ENCODE results near the gene APOBEC3C.
"Not testable (repeated sequence)": the region's sequence is repeated elsewhere in the genome, so short reads cannot be mapped to it uniquely, and the experiment has no call there.

APOBEC3C gene

DNA sequence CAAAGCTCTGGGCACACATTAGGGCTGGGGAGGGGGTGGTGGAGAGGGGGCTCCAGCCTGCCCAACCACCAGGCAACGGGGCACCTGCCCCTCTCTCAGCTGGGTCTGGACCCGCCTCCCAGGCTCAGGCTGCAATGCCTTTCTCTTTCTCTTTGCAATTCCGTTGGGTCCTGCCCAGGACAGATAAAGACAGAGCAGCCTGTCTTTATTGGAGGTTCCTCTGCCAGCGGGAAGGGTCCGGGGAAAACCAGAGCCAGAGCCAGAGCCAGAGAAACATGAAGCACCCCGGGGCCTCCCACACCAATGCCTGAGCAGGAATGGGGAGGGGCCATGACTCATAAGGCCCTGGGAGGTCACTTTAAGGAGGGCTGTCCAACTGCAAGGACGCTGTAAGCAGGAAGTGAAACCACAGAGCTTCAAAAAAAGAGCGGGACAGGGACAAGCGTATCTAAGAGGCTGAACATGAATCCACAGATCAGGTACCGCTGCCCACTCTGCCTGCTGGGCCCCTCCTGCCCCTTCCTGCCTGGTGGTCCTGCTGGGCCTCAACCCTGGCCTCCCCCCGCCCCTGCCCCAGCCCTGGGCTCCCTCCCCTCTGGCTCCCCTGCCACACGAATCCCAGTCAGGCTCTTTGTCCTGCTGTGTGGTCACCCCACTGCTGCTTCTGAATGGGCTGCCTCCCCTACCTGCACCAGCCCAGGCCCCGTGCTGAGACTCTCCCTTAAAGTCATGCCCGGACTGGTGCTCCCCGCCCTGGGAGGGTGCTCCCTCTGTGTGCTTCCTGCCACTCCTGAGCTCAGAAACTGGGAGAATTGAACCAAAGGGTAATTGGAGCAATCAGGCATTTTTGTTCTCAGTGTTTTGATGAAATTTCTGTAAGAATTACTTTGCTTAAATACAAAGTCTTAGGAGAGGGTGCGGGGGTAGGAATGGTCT is 31.8 kb upstream of the APOBEC3C start, which contains the start of gene APOBEC3B:
Gene APOBEC3B (plus strand): TSS at position 356 of the 936 bp plus-strand sequence. CDS start 107 bp downstream, at position 463.
- peak; percentile 27 to 45 for DNase-seq (ENCODE audit: extremely low read depth in 1 of 2, low read depth in 1 of 2)

DNA sequence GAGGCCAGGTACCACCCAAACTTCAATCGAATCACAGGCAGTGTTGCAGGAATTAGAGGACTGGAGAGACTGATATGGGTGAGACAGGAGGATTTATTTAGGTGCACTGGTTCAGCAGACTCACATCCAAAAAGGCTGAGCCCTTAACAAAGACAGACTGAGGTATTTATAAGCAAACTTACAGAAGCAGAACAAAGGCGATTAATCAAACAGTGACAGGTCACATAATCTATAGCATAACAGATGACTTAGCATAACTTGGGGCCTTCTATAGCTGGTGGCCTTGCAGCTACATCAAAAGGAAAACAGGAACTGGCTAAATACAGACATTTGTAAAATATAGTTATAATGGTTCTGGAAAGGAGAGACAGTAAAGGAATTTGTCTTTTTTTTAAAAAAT is 29.8 kb upstream of the APOBEC3C start:
- no peak for DNase-seq (ENCODE audit: extremely low read depth in 1 of 2, low read depth in 1 of 2)

DNA sequence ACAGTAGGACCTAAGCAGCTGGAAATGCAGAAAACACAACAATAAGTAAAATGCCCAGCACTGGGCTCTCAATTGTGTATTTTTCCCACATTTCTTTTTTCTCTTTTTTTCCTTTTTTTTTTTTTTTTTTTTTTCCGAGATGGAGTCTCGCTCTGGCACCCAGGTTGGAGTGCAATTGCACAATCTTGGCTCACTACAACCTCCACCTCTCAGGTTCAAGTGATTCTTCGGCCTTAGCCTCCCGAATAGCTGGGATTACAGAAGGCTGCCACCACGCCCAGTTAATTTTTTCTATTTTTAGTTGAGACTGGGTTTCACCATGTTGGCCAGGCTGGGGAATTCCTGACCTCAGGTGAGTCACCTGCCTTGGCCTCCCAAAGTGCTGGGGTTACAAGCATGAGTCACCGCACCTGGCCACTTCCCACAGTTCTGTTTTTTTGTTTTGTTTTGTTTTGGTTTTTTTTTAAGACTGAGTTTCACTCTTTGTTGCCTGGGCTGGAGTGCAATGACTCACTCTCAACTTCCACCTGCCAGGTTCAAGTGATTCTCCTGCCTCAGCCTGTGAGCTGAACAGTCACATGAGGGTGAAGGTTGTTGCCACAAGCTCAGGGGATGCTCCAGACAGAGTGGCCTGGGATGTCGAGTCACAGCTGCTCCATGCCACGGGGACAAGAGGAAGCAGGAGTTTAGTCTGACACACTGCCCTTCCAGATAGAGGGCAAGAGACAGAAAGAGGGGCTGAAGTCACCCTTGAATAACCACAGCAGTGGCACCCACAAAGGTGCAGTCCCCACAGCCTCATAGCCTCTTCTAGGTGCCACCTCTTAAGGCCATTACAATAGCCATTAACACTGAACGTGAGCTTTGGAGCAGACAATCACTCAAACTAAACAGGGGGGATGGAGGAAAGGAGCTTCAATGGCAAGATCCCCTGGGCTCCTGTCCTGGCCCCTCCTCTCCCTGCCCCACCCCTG is 29.0 kb upstream of the APOBEC3C start:
- DNase-seq (ENCODE audit: extremely low read depth in 1 of 2, low read depth in 1 of 2): peak; percentile 42 to 60

DNA sequence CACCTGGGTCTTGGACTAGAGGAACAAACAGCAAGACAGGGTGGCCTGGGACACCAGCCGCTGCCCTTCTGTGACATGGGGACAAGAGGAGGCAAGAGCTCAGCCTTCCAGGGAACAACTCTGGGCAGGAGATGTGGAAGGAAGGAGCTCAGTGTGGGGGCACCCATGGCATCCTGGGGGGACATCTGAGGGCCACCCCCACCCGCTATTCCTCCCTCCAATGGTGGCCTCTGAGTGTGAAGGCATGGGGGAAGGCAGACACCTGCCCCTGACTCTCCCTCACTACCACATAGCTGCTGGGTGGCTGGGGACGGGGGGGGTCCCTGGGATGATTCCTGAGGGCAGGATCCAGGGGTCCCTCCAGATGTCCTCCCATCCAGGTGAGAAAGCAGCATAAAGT is 27.4 kb upstream of the APOBEC3C start:
- no peak for DNase-seq (ENCODE audit: extremely low read depth in 1 of 2, low read depth in 1 of 2)

DNA sequence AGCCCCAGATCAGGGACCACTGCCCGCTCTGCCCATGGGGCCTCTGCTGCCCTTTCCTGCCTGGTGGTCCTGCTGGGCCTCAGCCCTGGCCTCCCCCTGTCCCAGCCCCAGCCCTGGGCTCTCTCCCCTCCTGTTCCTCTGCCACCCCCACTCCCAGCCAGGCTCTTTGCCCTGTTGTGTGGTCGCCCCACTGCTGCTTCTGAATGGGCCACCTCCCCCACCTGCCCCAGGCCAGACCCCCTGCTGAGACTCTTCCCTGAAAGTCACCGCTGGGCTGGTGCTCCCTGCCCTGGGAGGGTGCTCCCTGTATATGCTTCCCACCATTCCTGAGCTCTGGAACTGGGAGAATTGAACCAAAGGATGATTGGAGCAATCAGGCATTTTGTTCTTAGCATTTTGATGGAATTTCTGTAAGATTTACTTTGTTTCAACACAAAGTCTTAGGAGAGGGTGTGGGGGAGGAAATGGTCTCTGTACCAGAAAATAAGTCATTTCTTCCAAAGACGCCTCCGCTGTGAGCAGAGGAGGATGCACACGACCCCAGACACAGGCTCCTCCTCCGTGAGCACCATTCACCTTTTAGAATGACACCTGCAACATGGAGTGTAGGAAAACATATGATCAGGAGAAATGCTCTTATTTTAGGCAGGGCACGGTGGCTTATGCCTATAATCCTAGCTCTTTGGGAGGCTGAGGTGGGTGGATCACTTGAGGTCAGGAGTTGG is 26.7 kb upstream of the APOBEC3C start:
- DNase-seq (ENCODE audit: extremely low read depth in 1 of 2, low read depth in 1 of 2): no peak

DNA sequence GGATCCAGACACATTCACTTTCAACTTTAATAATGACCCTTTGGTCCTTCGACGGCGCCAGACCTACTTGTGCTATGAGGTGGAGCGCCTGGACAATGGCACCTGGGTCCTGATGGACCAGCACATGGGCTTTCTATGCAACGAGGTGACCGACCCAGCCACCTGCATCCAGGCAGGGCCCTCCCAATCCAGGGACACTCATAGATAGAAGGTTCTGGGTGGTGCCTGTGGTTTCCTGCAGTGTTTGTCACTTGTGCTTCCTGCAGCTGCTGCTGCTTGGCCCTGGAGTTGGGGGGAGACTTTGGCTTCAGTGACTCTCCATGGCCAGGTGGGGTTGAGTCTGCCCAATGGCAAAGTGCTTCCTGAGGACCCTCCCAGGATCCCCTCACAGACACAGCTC is 24.6 kb upstream of the APOBEC3C start:
- DNase-seq (ENCODE audit: extremely low read depth in 1 of 2, low read depth in 1 of 2): no peak

DNA sequence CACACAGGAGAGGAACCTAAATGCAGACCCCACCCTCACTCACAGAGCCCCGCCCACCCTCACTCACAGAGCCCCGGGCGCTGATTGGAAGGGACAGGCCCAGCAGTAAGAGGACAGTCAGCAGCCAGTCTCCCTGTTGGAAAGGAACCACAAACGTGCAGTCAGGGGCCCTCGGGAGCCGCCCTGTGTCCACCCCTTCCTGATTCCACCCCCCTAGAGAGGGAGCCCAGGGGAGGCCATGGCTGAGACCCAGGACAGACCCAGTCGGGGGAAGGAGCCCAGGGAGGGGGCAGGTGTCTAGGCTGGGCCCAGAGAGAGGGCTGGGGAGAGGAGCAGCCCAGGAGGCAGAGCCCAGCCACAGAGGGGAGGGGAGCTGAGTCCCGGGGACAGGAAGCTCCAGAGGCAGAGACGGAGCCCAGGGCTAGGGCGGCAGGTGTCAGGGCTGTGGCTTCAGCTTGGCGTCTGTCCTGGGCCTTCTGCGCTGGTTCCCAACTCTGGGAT is 21.1 kb upstream of the APOBEC3C start:
- not testable (repeated sequence) for DNase-seq (ENCODE audit: extremely low read depth in 1 of 2, low read depth in 1 of 2)

DNA sequence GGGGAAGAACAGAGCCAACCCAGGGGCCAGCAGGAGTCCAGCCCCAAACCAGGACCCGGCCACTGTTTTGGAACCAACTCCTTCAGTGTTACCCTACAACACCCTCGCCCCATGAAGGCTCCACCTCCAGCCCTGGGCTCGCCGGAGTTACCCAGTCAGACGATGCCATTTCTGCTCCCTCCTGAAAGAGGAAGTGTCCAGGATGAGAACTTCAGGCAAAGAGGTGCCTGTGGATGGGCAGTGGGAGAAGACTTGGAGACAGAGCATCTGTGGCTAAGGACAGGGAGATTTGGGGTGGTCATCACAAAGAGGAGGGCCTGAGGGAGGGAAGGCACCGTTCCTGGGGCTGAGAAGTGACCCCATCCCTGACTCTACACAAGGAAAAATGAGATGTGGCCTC is 18.0 kb upstream of the APOBEC3C start:
- no peak for DNase-seq (ENCODE audit: extremely low read depth in 1 of 2, low read depth in 1 of 2)

DNA sequence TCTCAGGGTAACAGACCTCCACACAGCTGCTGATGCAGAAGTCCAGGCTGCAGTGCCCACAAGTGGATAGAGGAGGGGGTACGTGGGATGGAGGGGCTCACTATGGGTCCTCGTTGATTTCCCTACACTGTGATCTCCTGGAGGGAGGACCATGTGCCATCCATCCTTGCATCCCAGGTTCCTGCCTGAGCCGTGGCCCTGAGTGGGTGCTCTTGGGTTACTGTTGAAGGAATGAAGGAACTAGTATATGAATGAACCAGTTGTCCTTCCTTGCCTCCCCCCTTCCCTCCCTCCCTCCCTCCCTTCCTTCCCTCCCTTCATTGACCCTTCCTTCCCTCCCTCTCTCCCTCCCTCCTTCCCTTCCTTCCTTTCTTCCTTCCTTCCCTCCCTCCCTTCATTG is 16.5 kb upstream of the APOBEC3C start:
- no peak for DNase-seq (ENCODE audit: extremely low read depth in 1 of 2, low read depth in 1 of 2)

DNA sequence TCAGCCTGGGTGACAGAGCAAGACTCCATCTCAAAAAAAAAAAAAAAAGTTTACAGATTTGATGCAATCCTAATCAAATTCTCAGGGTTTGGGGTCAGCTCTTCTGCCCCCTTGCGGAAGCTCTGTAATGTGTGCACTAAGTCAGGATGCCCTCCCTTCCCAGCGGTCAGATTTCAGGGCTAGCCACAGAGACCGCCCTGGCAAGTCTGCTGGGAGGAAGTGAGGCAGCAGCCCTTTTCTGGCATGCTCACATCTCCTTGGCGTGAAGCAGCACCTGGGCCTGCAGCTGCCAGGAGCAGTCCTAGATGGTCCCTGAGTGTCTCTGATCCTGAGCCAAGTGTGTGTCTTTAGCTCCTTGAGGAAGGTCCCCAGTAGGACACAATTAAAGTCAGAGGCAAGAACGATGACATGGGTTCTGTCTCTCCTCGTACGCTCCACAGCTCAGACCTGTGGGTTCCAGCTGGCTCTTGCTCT is 10.9 kb upstream of the APOBEC3C start:
- DNase-seq (ENCODE audit: extremely low read depth in 1 of 2, low read depth in 1 of 2): peak; percentile 40 to 46

DNA sequence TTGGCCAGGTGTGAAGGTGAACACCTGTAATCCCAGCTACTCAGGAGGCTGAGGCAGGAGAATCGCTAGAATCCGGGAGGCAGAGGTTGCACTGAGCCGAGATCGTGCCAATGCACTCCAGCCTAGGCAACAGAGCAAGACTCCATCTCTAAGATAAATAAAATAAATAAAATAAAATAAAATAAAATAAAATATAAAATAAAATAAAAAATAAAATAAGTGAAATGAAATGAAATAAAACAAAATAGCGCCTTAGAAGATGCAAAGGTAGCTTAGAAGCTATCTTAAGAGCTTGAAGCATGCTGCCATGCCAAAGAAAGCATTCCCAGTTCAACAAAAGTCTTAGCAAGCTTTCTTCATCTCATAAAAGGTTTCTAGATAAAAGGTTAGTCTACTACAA is 6.9 kb upstream of the APOBEC3C start:
- no peak for DNase-seq (ENCODE audit: extremely low read depth in 1 of 2, low read depth in 1 of 2)

DNA sequence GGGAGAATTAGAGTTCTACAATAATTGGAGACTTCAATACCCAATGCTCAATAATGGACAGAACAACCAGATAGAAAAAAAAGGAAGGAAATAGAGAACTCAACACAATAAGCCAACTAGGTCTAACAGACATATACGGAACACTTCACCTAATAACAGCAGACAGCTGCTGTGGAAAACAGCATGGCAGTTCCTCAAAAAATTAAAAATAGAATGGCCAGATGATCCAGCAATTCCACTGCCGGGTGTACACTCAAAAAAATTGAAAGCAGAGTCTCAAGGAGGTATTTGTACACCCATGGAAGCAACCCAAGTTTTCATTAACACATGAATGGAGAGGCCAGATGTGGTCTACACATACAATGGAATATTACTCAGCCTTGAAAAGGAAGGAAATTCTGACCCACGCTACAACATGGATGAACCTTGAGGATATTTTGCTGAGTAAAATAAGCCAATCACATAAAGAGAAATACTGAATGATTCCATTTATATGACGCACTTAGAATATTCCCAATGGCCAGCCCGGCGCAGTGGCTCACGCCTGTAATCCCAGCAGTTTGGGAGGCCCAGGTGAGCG is 5.7 kb upstream of the APOBEC3C start:
- not testable (repeated sequence) for DNase-seq (ENCODE audit: extremely low read depth in 1 of 2, low read depth in 1 of 2)

DNA sequence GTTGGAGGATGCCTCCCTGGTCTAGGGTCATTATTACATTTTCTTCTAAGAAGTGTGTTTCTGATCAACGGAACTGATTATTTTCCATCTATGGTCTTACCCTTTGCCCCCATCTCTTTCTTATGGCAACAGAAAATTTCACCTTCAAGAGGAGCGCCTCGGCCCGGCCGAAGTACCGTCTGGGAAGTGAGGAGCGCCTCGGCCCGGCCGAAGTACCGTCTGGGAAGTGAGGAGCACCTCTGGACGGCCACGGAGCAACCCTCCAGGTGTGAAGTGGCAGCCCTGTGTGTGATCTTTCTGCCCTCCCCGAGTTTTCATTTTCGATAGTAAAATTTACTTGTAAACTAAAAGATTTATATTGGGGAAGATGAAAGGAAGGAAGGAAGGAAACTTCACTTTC is 3.1 kb upstream of the APOBEC3C start:
- no peak for DNase-seq (ENCODE audit: extremely low read depth in 1 of 2, low read depth in 1 of 2)

DNA sequence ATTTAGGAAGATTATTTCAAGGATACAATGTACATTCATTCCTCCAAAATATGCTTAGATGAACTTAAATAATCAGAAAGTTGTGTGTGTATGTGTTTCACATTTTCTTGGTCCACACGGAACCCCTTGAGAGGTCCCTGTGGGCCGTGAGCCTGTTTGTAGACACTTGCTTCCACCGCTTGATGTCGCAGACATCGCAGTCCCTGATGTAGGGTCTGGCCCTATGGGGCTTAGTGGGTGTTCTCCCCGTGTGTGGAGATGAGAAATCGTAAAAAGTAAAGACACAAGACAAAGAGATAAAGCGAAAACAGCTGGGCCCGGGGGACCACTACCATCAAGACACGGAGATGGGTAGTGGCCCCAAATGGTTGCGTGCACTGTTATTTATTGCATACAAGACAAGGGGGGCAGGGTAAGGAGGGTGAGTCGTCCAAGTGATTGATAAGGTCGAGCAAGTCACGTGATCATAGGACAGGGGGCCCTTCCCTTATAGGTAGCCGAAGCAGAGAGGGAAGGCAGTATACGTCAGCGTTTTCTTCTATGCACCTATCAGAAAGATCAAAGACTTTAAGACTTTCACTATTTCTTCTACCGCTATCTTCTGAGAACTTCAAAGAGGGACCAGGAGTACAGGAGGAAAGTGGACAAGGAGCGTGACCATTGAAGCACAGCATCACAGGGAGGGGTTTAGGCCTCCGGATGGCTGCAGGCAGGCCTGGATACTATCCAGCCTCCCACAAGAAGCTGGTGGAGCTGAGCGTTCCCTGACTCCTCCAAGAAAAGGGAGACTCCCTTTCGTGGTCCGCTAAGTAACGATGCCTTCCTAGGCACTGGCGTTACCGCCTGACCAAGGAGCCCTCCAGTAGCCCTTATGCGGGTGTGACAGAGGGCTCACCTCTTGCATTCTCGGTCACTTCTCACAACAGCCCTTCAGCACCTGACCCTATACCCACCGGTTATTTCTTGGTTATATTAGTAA is 1.2 kb upstream of the APOBEC3C start:
- DNase-seq (ENCODE audit: extremely low read depth in 1 of 2, low read depth in 1 of 2): no peak

DNA sequence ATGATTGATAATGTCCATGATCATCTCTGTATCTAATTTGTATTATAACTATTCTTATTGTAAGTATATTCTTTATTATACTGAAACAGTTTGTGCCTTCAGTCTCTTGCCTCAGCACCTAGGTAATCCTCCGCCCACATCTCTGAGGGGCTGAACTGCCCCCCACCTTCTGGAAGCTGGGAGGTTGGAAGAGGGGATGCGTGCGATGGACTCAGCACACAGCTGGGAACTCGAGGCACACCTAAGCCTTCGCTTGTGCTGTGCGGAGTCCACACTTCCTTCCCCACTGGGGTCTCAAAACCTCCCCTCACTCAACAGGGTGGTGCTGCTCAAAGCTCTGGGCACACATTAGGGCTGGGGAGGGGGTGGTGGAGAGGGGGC is 506 bp upstream of the APOBEC3C start:
- DNase-seq (ENCODE audit: extremely low read depth in 1 of 2, low read depth in 1 of 2): not testable (repeated sequence)

DNA sequence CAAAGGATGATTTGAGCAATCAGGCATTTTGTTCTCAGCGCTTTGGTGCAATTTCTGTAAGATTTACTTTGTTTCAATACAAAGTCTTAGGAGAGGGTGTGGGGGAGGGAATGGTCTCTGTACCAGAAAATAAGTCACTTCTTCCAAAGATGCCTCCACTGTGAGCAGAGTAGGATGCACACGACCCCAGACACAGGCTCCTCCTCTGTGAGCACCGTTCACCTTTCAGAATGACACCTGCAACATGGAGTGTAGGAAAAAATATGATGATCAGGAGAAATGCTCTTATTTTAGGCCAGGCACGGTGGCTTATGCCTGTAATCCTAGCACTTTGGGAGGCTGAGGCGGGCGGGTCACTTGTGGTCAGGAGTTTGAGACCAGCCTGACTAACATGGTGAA is 665 bp downstream of the APOBEC3C start:
- DNase-seq (ENCODE audit: extremely low read depth in 1 of 2, low read depth in 1 of 2): not testable (repeated sequence)

DNA sequence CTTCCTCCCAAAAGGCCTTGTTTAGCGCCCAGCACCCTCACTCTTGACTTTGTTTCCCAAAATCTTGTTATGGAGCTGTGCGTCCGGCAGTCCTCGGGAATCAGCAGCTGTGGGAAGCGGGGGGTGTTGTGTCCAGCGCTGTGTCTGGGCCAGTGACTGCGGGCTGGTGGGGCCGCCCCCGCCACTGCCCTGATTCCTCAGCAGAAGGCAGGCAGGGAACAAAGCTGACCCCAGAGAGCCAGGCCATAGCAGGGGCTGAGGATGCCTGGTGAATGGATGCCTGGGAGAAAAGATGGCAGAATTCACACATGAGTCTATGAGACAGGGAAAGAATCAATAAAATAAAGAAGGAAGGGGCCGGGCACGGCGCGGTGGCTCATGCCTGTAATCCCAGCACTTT is 2.5 kb downstream of the APOBEC3C start:
- no peak for DNase-seq (ENCODE audit: extremely low read depth in 1 of 2, low read depth in 1 of 2)

DNA sequence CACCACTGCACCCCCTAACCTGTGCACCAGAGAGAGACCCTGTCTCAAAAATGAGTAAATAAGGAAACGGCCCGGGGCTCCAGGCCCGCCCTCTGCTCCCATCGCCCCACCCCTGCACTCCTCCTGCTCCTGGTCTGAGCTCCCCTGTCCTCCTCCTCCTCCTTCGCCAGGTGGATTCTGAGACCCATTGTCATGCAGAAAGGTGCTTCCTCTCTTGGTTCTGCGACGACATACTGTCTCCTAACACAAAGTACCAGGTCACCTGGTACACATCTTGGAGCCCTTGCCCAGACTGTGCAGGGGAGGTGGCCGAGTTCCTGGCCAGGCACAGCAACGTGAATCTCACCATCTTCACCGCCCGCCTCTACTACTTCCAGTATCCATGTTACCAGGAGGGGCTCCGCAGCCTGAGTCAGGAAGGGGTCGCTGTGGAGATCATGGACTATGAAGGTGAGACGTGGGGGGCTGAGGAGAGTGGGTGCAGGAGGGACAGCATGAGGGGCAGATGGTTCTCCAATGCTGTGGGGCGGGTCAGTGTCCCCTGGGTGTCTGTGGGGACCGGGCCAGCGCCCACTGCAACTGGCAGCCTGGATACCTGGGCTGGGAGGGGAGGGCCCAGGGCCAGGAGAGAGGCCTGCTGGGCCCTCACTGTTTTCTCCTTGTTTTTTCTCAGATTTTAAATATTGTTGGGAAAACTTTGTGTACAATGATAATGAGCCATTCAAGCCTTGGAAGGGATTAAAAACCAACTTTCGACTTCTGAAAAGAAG is 3.7 kb downstream of the APOBEC3C start:
- DNase-seq (ENCODE audit: extremely low read depth in 1 of 2, low read depth in 1 of 2): no peak

All from activated CD8-positive, alpha-beta memory T cell treated with anti-CD3 and anti-CD28 coated beads for 1 hour (primary cell).